Gastrocnemius medialis (tissue), 4 donors: ENCODE data around the gene CNNM2. TPM values are rescaled to one million over a fixed set of nuclear protein-coding genes. Genes with fewer than 3 reads are reported as not detected.
"Not testable (repeated sequence)": the region's sequence is repeated elsewhere in the genome, so short reads cannot be mapped to it uniquely, and the experiment has no call there.

Source experiments
- ATAC-seq, 2 donors: fragments of 150-250 bp; one replicate each; pipeline ENCODE4 v1.9.1; 2016
- DNase-seq, 2 donors: peaks; one replicate each; pipeline ENCODE4 v3.0.0-alpha.2; 2019
- H3K27ac ChIP-seq, 4 donors: fragments of 200-600 bp; sonication (generic); 1 replicate in 1 of 4; 2 replicates in 3 of 4; pipeline ENCODE4 v1.5.1; 2016 to 2018; ENCODE audit warnings: mild to moderate bottlenecking in 2 of 4, moderate library complexity in 1 of 4
- H3K27me3 ChIP-seq, 3 donors: fragments of 200-600 bp; sonication (generic) in 2 of 3; 1 replicate in 1 of 3; 2 replicates in 2 of 3; pipeline versions ENCODE4 v1.5.1 to v1.6.0; 2016 to 2019; ENCODE audit warnings: mild to moderate bottlenecking in 1 of 3, moderate library complexity in 1 of 3
- H3K36me3 ChIP-seq, 2 donors: fragments of 200-600 bp; sonication (generic) in 1 of 2; one replicate each; pipeline ENCODE4 v1.5.1; 2017 to 2018
- H3K4me1 ChIP-seq, 2 donors: fragments of 200-600 bp; sonication (generic) in 1 of 2; one replicate each; pipeline ENCODE4 v1.5.1; 2016 to 2017; ENCODE audit warnings: mild to moderate bottlenecking in 2 of 2
- H3K4me3 ChIP-seq, 4 donors: fragments of 200-600 bp; sonication (generic) in 3 of 4; 1 replicate in 1 of 4; 2 replicates in 3 of 4; pipeline ENCODE4 v1.5.1; 2016 to 2019; ENCODE audit warnings: mild to moderate bottlenecking in 2 of 4
- H3K9me3 ChIP-seq, 3 donors: fragments of 200-600 bp; sonication (generic) in 2 of 3; 1 replicate in 1 of 3; 2 replicates in 2 of 3; pipeline ENCODE4 v1.5.1; 2016 to 2019
- POLR2A ChIP-seq, 2 donors: fragments of 450-650 bp; IDR thresholded peaks; one replicate each; pipeline ENCODE4 v1.6.1; 2017; ENCODE audit warnings: antibody characterized with exemption in 2 of 2, mild to moderate bottlenecking in 2 of 2, moderate library complexity in 2 of 2
- in situ Hi-C, 4 donors: fragments of 200-750 bp; cut with MboI; loops; one replicate each; pipeline versions ENCODE4 v1.15.0 to v1.8.0; 2017; ENCODE audit warnings: low sequenced_read_pairs in 4 of 4
- intact Hi-C: fragments of 100-400 bp; cut with DNase I; formaldehyde crosslinking; loops from one replicate; pipeline ENCODE4 v1.15.1; 2023; ENCODE audit warnings: low total_unique reads
- total RNA-seq, 4 donors: library from RNA; depleted of rRNA; stranded (reverse); fragments of >200 nt; gene quantifications; one replicate each; pipeline versions ENCODE4 v1.1.0 to v1.2.3, GENCODE V29; 2016
- TF ChIP-seq, protein P1 (sequence below), 5 experiments: fragments of 450-650 bp in 3 of 5; fragments of 200-600 bp in 2 of 5; sonication (generic) in 2 of 5; IDR thresholded peaks in 4 of 5; conservative IDR thresholded peaks in 1 of 5; 1 replicate in 4 of 5; 2 replicates in 1 of 5; pipeline ENCODE4 v1.5.1; 2016 to 2019; ENCODE audit warnings: antibody characterized with exemption in 5 of 5, mild to moderate bottlenecking in 3 of 5, moderate library complexity in 3 of 5

Gene CNNM2
- total RNA-seq, 4 donors from 2014 or later: 1.1 to 3.2 (median 2.0) TPM

DNA sequence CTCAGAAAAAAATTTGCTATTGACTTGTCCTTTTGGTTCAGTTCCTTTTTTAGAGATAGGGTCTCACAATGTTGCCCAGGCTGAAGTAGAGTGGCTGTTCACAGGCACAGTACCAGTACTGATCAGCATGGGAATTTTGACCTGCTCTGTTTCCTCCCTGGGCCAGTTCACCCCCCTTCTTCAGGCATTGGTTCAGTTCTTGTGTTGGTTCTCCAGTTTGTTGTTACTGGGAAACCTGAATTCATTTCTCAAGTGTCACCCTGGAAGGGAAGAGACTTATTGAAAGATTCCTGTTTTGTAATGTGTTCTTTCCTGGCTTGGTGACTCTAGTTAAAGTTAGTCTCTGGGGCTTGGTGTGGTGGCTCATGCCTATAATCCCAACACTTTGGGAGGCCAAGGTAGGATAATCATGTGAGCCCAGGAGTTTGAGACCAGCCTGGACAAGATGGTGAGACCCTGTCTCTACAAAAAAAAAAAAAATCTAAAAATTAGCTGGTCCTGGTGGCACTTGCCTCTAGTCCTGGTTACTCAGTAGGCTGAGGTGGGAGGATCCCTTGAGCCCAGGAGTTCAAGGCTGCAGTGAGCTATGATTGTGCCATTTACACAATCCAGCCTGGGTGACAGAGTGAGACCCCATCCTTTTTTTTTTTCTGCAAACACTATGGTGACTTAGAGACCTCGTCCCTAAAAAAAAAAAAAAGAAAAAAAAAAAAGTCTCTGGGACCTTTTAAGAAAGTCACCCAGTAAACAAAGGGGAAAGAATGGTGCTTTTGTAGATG lies 52.7 kb downstream of the CNNM2 start:
- DNase-seq: no peak
- Histone ChIP-seq H3K9me3 (no peaks in the 10 kb centered on the region), H3K27ac (no peak overlapping the region), H3K36me3 (no peaks in the 10 kb centered on the region), H3K4me3 (no peak overlapping the region), H3K27me3 (no peaks in the 10 kb centered on the region), H3K4me1 (peaks cover 0 to 9% of the 10 kb centered on the region in 2 donors)
- ATAC-seq: no peak
- intact Hi-C loops: no loop called here
- in situ Hi-C loops: no loop called here
- TF ChIP-seq, protein P1, sequence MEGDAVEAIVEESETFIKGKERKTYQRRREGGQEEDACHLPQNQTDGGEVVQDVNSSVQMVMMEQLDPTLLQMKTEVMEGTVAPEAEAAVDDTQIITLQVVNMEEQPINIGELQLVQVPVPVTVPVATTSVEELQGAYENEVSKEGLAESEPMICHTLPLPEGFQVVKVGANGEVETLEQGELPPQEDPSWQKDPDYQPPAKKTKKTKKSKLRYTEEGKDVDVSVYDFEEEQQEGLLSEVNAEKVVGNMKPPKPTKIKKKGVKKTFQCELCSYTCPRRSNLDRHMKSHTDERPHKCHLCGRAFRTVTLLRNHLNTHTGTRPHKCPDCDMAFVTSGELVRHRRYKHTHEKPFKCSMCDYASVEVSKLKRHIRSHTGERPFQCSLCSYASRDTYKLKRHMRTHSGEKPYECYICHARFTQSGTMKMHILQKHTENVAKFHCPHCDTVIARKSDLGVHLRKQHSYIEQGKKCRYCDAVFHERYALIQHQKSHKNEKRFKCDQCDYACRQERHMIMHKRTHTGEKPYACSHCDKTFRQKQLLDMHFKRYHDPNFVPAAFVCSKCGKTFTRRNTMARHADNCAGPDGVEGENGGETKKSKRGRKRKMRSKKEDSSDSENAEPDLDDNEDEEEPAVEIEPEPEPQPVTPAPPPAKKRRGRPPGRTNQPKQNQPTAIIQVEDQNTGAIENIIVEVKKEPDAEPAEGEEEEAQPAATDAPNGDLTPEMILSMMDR (IDR thresholded peaks at IDR 0.05 in 4 of 5, conservative IDR thresholded peaks at IDR 0.05 in 1 of 5): no peak
- no peak for TF ChIP-seq POLR2A (IDR thresholded peaks at IDR 0.05)

DNA sequence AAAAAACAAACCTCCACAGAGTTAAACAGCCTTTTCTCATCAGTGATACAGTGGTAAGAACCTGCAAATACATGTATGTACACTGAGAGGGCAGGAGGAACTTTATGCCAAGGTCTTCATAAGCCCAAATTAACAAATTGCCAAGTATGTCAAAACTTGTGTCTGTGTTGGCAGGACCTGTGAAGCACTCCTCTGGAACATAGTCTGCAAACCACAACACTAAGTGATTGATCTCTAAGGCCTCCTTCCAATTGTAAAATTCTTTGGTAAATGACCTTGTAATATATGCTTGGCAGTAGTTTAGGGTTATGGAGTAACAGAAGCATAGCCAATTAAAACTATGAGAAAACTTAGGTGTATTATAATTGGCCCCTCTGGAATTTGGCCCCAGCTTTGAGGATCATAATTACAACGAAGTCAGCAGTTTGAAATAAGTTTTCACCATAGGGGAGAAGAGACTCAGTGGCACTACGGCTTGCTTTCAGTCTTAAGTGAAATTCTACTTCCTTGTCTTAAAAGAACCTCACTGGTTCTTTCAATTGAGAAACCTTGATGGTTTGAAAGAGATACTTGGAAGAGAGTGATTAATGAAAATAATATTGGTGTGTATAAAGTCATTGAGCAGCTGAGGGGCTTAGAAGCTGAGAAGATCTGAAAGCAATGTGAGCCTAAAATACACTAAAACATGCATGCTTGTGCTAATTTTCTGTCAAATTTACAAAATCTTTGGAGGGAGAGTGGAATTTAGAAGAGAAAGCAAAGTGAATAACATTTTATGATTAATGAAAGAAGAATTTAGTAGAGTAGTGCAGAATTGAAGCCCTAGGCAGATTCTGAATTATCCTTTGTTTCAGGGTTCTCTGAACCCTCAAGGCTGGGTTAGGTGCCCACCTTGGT lies 57.6 kb downstream of the CNNM2 start:
- no peaks in the 10 kb centered on the region for H3K9me3 ChIP-seq
- intact Hi-C loops (no loop called here), in situ Hi-C loops (no loop called here)
- no peak overlapping the region for H3K4me3 ChIP-seq
- ATAC-seq (no peak), DNase-seq (no peak)
- H3K4me1 ChIP-seq: peaks cover 4 to 13% of the 10 kb centered on the region in 2 donors
- no peak overlapping the region for H3K27ac ChIP-seq
- no peaks in the 10 kb centered on the region for H3K27me3 ChIP-seq
- no peaks in the 10 kb centered on the region for H3K36me3 ChIP-seq
- TF ChIP-seq, protein P1 (IDR thresholded peaks at IDR 0.05 in 4 of 5, conservative IDR thresholded peaks at IDR 0.05 in 1 of 5): no peak

DNA sequence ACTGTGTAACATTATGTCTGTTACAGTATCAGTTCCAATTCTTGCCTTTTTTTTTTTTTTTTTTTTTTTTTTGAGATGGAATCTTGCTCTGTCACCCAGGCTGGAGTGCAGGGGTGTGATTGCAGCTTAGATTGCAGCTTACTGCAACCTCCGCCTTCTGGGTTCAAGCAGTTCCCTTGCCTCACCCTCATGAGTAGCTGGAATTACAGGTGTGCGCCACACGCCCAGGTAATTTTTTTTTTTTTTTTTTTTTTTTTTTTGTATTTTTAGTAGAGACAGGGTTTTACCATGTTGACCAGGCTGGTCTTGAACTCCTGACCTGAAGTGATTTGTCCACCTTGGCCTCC lies 58.3 kb downstream of the CNNM2 start:
- in situ Hi-C loops, H3K36me3 ChIP-seq, H3K27ac ChIP-seq, DNase-seq, H3K9me3 ChIP-seq, intact Hi-C loops, H3K4me3 ChIP-seq, ATAC-seq, H3K27me3 ChIP-seq: not testable (repeated sequence)
- H3K4me1 ChIP-seq: peaks cover 4 to 13% of the 10 kb centered on the region in 2 donors

DNA sequence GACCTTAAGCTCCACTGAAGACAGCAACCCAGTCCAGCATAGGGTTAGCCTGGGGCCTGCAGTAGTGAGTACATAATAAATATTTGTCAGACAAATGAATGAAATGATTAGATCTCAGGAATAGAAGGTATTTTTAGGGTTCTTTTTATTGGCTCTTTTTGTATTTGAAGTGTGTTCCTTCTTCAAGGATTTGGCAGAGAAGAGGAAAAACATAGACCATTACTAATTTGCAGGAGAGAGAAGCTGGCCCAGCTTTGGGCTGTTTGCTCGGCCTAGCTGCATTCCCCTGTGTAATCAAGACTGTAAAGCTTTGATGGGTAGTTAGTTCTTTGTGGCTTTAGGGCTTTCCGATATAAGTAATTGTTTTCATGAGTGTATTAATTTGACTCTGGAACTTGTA lies 64.2 kb downstream of the CNNM2 start:
- intact Hi-C loops (no loop called here), in situ Hi-C loops (no loop called here)
- Histone ChIP-seq H3K4me3 (no peak overlapping the region), H3K36me3 (no peaks in the 10 kb centered on the region), H3K27ac (no peak overlapping the region), H3K9me3 (no peaks in the 10 kb centered on the region), H3K27me3 (no peaks in the 10 kb centered on the region), H3K4me1 (no peaks in the 10 kb centered on the region)
- ATAC-seq (no peak), DNase-seq (no peak)
- no peak for TF ChIP-seq POLR2A (IDR thresholded peaks at IDR 0.05)
- TF ChIP-seq, protein P1 (IDR thresholded peaks at IDR 0.05 in 4 of 5, conservative IDR thresholded peaks at IDR 0.05 in 1 of 5): no peak

DNA sequence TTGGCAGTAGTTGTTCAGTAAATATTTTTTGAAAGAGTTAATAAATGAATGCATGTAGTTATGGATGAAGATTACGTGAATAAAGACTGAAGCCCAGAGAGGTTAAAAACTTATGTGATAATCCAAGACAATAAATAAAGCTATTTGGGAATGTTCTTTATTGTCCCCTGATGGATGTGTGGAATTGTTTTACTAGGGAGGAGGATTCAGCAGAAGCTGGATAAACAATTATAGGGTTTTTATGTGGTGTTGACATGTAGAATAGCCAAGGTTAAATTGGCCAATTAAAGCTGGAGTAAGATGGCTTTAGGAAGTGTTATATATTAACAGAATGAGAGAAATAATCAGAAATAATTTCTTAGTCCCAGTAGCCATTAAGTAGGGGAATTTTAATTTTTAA lies 66.0 kb downstream of the CNNM2 start:
- ATAC-seq (no peak), DNase-seq (no peak)
- peaks cover 5 to 7% of the 10 kb centered on the region in 2 donors for H3K4me1 ChIP-seq
- no peaks in the 10 kb centered on the region for H3K9me3 ChIP-seq
- H3K27ac ChIP-seq: no peak overlapping the region
- TF ChIP-seq POLR2A (IDR thresholded peaks at IDR 0.05): no peak
- TF ChIP-seq, protein P1 (IDR thresholded peaks at IDR 0.05 in 4 of 5, conservative IDR thresholded peaks at IDR 0.05 in 1 of 5): no peak
- intact Hi-C loops (no loop called here), in situ Hi-C loops (no loop called here)
- H3K36me3 ChIP-seq: no peaks in the 10 kb centered on the region
- H3K4me3 ChIP-seq: no peak overlapping the region
- no peaks in the 10 kb centered on the region for H3K27me3 ChIP-seq
